Activated T-helper 17 cell treated with anti-CD3 and anti-CD28 coated beads, Interleukin-2, amount 50 U/mL, for 72 hours (primary cell): Measurements from ENCODE around the gene LIN28B. TPM values are rescaled to one million over a fixed set of nuclear protein-coding genes. Genes with fewer than 3 reads are reported as not detected.
"Not testable (repeated sequence)": the region's sequence is repeated elsewhere in the genome, so short reads cannot be mapped to it uniquely, and the experiment has no call there.

ENCODE experiments used
- ATAC-seq: fragments of 150-1000 bp; cut with Tn5 transposase; replicated peaks from 2 replicates; pipeline ENCODE4 v1.10.0; 2021; ENCODE audit warnings: mild to moderate bottlenecking, moderate library complexity
- H3K27ac Mint-ChIP-seq: one replicate; pipeline ENCODE4 v1.8.0; 2022; ENCODE audit warnings: mixed read lengths
- H3K27me3 Mint-ChIP-seq: one replicate; pipeline ENCODE4 v1.8.0; 2022; ENCODE audit warnings: mixed read lengths
- H3K36me3 Mint-ChIP-seq: one replicate; pipeline ENCODE4 v1.8.0; 2022; ENCODE audit warnings: low read depth, mild to moderate bottlenecking, mixed read lengths
- H3K4me1 Mint-ChIP-seq: one replicate; pipeline ENCODE4 v1.8.0; 2022; ENCODE audit warnings: mixed read lengths
- H3K4me3 Mint-ChIP-seq: one replicate; pipeline ENCODE4 v1.8.0; 2022; ENCODE audit warnings: mild to moderate bottlenecking, mixed read lengths
- H3K9me3 Mint-ChIP-seq: one replicate; pipeline ENCODE4 v1.8.0; 2022; ENCODE audit warnings: mixed read lengths
- total RNA-seq, 2 donors: library from RNA; stranded (reverse); gene quantifications; one replicate each; pipeline ENCODE4 v1.2.3, GENCODE V29; 2022

Gene LIN28B
- total RNA-seq, 2 donors from 2014 or later = not detected

DNA sequence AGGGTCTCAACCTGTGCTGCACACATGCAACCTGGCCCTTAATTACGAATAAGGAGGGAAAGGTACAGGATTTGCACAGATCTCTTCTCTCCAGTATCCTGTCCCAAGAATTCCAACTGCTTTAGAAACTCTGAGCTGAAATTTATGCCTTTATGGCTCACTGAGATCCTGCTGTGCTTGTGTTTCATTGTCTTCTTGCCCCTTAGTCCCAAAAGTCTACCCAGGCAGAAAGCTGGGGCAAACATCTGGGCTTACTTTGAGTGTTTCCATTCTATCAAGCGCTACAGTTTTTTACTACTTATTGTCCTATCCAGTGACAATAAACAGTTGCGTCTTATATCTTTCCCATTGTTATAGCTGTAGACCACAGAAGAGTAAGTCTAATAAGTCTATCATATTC, 99.7 kb downstream of the LIN28B start:
- peaks cover 29% of the 10 kb centered on the region for H3K27me3 Mint-ChIP-seq
- H3K36me3 Mint-ChIP-seq = no peaks in the 10 kb centered on the region
- no peaks in the 10 kb centered on the region for H3K4me1 Mint-ChIP-seq
- H3K27ac Mint-ChIP-seq = no peak overlapping the region
- H3K4me3 Mint-ChIP-seq = no peak overlapping the region
- ATAC-seq = no peak
- H3K9me3 Mint-ChIP-seq = no peaks in the 10 kb centered on the region

DNA sequence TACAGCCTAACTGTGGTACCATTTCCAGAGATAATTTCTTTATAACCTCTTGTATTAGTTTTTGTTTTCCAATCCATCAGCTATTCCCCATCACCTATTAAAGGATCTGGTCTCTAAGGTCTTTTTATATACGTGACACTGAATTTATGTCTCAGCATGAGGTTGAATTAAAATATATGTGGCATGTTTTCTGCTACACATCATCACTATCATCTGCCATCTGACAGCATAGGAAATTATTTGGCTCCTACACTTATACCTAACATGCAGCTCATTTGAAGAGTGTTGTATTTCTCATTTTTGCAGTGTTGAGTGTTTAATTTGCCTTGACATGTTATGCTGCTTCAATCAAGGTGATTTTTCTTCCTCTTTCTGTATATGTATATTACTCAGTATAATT, 100.3 kb downstream of the LIN28B start:
- Mint-ChIP-seq H3K9me3 (no peaks in the 10 kb centered on the region), H3K4me1 (no peaks in the 10 kb centered on the region), H3K4me3 (no peak overlapping the region), H3K36me3 (no peaks in the 10 kb centered on the region), H3K27ac (no peak overlapping the region), H3K27me3 (peaks cover 29% of the 10 kb centered on the region)
- no peak for ATAC-seq

DNA sequence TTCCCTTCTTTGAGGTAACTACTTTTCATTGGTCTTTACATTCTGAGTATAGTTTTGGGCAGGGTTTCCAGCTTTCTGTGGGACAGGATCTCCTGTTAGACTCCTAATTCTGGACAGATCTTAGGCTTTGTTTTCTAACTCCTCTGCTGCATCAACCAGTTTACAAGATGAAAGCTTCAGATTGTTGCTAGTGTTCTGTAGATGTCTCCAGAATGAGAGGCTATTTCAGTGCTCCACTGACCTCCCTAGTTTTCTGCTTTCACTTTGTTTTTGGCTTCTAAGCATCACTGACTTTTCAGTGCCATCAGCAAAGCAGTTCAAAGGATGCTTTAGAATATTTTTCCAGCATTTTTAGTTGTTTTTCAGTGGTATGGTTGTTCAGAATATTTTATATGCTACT, 101.4 kb downstream of the LIN28B start:
- peaks cover 33% of the 10 kb centered on the region for H3K27me3 Mint-ChIP-seq
- H3K36me3 Mint-ChIP-seq = no peaks in the 10 kb centered on the region
- no peak overlapping the region for H3K4me3 Mint-ChIP-seq
- ATAC-seq = no peak
- no peak overlapping the region for H3K27ac Mint-ChIP-seq
- no peaks in the 10 kb centered on the region for H3K9me3 Mint-ChIP-seq
- H3K4me1 Mint-ChIP-seq = no peaks in the 10 kb centered on the region

DNA sequence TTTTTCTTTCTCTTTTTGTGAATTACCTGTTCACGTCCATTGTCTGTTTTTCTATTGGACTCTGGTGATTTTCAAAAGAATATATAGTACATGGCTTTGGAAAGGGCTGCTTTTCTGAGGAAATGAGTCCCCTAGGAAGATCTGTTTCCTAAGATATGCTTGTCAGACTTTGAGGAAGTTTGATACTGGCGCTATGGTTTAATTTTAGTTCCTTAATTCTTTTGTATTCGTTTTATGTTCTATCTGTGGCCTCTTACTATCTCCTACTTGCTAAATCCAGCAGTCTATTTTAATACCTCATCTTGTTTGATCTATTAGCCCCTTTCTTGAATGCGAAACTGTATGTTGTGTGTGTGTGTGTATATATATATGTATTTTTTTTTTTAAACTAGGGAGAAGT, 101.9 kb downstream of the LIN28B start:
- H3K4me1 Mint-ChIP-seq = no peaks in the 10 kb centered on the region
- ATAC-seq = no peak
- H3K27me3 Mint-ChIP-seq = peaks cover 35% of the 10 kb centered on the region
- no peak overlapping the region for H3K4me3 Mint-ChIP-seq
- no peaks in the 10 kb centered on the region for H3K9me3 Mint-ChIP-seq
- H3K36me3 Mint-ChIP-seq = no peaks in the 10 kb centered on the region
- H3K27ac Mint-ChIP-seq = no peak overlapping the region

DNA sequence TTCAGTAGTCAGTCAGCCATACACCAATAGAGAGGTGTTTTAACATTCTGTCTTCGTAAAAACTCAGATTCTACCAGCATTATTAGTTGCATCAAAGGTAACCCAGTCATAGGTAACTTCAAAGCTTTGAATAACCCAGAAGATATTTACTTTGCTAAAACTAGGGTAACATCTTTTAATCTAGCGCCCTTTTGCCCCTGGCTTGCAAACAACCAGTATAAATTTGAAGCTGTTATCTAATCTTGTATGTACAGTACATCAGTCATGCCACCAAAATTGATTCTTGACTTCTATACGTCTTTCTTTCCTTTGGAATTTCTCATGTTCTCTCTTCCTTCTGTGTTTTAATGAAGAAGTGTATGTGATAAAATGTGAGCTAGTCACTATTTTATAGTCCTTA, 109.3 kb downstream of the LIN28B start:
- H3K27ac Mint-ChIP-seq = no peak overlapping the region
- H3K9me3 Mint-ChIP-seq = no peaks in the 10 kb centered on the region
- peaks cover 51% of the 10 kb centered on the region for H3K27me3 Mint-ChIP-seq
- ATAC-seq = no peak
- H3K36me3 Mint-ChIP-seq = no peaks in the 10 kb centered on the region
- no peaks in the 10 kb centered on the region for H3K4me1 Mint-ChIP-seq
- H3K4me3 Mint-ChIP-seq = no peak overlapping the region

DNA sequence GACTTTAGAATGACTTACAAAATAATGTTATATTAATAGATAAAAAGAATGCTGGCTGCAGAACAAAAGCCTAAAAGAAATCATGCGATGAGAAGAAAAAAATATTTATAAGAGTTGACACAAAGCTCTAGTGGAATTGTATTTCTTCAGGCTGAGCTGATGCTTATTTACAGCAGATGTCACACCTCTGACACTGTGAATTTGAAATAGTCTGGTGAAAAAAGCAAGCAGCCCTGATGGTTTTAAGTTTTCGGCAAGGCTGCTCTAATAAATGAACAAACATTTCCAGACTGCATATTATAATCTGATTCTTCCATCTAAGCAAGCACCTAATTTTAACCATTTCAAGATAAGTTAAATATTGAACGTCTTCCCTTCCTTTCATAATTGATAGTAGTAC, 109.9 kb downstream of the LIN28B start:
- peaks cover 50% of the 10 kb centered on the region for H3K27me3 Mint-ChIP-seq
- no peaks in the 10 kb centered on the region for H3K4me1 Mint-ChIP-seq
- H3K36me3 Mint-ChIP-seq = no peaks in the 10 kb centered on the region
- H3K27ac Mint-ChIP-seq = no peak overlapping the region
- H3K4me3 Mint-ChIP-seq = no peak overlapping the region
- H3K9me3 Mint-ChIP-seq = no peaks in the 10 kb centered on the region
- ATAC-seq = no peak

DNA sequence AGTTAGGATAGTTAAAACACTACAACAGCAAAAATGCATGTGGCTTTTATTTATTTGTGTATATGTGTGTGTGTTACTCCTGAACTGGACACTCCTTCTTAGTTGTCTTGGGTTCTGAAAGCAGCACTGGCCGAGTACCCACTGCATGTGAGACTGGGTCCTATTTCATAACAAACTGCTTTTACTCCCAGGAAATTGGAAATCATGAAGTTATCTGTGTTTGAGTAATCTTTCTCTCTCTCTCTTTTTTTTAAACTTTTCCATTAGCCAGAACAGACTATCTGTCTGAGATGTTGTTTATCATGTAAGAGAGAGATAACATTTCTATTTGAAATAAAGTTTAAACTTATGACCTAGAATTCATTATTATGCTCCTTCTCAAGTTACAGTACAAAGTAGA, 110.4 kb downstream of the LIN28B start:
- Mint-ChIP-seq H3K9me3 (no peaks in the 10 kb centered on the region), H3K27me3 (peaks cover 46% of the 10 kb centered on the region), H3K4me1 (no peaks in the 10 kb centered on the region), H3K27ac (no peak overlapping the region), H3K4me3 (no peak overlapping the region), H3K36me3 (no peaks in the 10 kb centered on the region)
- no peak for ATAC-seq

DNA sequence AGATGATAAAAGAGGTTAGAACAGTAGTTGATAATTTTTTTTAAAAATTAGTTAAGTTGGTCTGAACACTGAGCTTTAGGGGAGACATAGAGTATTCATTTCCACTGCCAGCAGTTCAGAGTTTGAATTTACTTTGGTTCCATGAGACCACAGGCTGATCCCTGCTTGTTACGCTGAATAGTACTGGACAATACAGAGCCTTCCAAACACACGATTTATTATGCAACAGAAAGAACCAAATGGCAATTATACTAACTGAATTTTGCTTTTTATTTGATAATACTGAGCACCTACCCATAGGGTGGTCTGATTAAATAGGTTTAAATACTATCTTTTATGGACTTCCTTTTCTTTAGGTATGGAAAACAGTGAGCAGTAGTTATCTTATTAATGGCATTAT, 111.5 kb downstream of the LIN28B start:
- Mint-ChIP-seq H3K4me1 (no peaks in the 10 kb centered on the region), H3K27ac (no peak overlapping the region), H3K9me3 (no peaks in the 10 kb centered on the region), H3K4me3 (no peak overlapping the region), H3K36me3 (no peaks in the 10 kb centered on the region), H3K27me3 (peaks cover 42% of the 10 kb centered on the region)
- no peak for ATAC-seq

DNA sequence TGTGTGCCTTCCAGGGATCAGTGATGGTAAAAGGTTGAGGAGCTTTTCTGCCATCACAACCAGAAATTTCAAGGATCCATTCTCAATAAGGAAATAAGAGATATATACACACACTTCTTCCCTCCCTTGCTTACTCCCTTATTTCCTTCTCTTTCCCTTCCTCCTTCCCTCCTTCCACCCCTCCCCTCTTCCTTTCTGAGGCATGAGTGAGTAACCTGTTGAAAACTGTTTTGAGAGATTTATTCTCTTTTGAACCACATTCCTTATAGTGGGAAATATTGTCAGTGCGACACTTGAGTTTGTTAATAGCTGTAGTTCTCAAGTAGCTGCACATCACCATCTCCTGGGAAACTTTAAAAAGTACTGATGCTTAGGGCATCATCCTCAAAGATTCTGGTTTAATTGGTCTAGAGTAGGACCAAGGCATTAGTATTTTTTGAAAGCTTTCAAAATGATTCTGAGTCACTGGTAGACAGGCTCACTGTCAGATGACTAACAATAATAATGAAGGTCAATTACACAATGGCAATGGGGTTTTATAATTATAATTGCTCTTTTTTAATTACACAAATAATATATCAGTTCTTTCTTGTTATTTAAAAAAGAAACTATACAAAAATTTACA, 113.0 kb downstream of the LIN28B start:
- ATAC-seq = no peak
- Mint-ChIP-seq H3K4me1 (no peaks in the 10 kb centered on the region), H3K27me3 (peaks cover 35% of the 10 kb centered on the region), H3K4me3 (no peak overlapping the region), H3K9me3 (no peaks in the 10 kb centered on the region), H3K27ac (no peak overlapping the region), H3K36me3 (no peaks in the 10 kb centered on the region)

DNA sequence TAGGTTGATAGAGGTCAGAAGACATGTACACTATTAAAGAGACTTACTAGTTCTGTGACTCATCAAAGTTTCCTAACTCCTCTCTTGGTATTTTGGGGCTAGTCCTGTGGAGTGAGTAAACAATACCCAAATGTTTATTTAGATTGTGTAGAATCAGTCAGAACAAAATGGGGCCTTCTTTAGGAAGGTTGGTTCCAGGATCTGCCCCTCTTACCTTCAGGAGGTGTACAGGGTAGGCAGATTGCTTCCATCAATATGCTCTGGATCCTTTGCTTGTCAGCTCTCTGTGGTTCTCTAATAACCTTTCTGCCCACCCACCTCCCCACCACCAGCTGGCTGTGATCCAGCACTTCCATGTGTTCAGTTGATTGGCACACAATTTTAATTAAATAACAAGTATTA, 115.9 kb downstream of the LIN28B start:
- no peak overlapping the region for H3K27ac Mint-ChIP-seq
- ATAC-seq = peak; percentile 34
- H3K4me1 Mint-ChIP-seq = no peaks in the 10 kb centered on the region
- H3K9me3 Mint-ChIP-seq = no peaks in the 10 kb centered on the region
- H3K4me3 Mint-ChIP-seq = no peak overlapping the region
- no peaks in the 10 kb centered on the region for H3K36me3 Mint-ChIP-seq
- H3K27me3 Mint-ChIP-seq = peaks cover 15% of the 10 kb centered on the region

DNA sequence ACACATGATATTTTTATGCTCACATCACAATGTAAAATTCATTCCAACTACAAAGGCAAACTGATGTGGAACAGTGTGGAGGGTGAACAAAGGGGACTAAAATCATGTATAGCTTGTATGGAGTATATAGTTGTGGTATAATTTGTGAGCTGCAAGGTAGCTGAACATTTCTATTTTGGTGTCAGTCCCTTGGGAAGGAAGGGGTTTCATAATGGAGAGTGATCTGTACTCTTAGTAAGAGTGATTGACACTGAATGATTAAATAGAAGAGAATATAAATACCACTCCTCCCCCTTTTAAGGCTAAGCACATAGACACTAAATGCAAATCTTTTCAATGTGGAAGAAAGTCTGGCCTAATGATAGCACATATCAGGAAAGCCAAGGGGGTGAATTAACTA, 118.3 kb downstream of the LIN28B start:
- Mint-ChIP-seq H3K27ac (no peak overlapping the region), H3K27me3 (peaks cover 11% of the 10 kb centered on the region), H3K36me3 (no peaks in the 10 kb centered on the region), H3K4me3 (no peak overlapping the region), H3K9me3 (no peaks in the 10 kb centered on the region), H3K4me1 (no peaks in the 10 kb centered on the region)
- ATAC-seq = no peak

DNA sequence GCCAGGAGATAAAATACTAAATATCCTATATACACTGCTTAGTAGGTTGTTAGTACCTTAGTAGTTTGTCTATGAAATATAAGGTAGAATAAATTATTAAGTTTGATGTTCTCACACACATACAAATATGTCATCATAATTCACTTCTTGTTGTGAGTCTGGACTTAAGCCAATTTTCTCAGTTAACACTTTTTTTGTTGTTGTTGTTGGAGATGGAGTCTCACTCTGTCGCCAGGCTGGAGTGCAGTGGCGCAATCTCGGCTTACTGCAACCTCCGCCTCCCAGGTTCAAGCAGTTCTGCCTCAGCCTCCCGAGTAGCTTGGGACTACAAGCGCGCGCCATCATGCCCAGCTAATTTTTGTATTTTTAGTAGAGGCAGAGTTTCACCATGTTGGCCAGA, 119.5 kb downstream of the LIN28B start:
- H3K4me3 Mint-ChIP-seq, H3K36me3 Mint-ChIP-seq, H3K4me1 Mint-ChIP-seq, H3K27me3 Mint-ChIP-seq, ATAC-seq, H3K27ac Mint-ChIP-seq, H3K9me3 Mint-ChIP-seq: not testable (repeated sequence)

DNA sequence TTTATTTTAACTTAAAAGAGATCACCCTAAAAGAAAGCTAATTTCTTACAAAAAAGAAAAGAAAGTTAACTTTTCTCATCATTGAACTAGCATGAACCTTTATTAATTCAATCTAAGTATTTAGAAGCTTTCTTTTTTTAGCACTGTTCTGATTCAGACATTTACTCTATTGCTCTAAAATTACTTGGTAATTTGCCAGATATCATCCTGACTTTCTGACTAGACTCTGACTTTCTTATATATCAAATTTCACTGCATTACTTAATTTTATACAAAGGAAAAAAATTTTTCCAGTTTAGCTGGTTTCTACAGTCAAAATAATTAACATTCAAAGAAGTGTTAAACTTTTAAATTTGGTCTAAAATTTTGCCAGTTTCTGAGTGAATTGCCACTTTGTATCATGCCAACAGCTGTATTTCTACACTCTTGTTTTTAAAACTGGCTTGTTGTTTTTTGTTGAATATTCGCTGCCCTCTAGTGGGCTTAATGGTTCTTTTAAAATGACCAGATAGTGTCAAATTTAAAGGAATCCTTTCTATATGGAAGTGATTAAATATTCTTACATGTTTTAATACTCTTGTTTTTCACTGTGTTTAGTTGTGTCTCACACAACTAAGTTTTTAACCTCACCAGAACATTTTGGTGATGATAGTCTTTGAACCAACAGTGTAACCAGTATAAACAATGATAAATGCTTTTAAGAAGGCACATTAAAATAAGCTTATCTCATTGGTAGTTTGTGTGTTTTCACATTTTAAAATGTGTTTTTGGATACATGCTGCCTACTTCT, 120.9 kb downstream of the LIN28B start:
- H3K27ac Mint-ChIP-seq = no peak overlapping the region
- no peaks in the 10 kb centered on the region for H3K4me1 Mint-ChIP-seq
- no peak for ATAC-seq
- H3K4me3 Mint-ChIP-seq = no peak overlapping the region
- peaks cover 8% of the 10 kb centered on the region for H3K27me3 Mint-ChIP-seq
- H3K36me3 Mint-ChIP-seq = no peaks in the 10 kb centered on the region
- H3K9me3 Mint-ChIP-seq = no peaks in the 10 kb centered on the region

DNA sequence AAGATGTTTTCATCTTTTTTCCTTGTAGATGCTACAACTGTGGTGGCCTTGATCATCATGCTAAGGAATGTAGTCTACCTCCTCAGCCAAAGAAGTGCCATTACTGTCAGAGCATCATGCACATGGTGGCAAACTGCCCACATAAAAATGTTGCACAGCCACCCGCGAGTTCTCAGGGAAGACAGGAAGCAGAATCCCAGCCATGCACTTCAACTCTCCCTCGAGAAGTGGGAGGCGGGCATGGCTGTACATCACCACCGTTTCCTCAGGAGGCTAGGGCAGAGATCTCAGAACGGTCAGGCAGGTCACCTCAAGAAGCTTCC, 121.4 kb downstream of the LIN28B start:
- Mint-ChIP-seq H3K4me3 (no peak overlapping the region), H3K36me3 (no peaks in the 10 kb centered on the region), H3K9me3 (no peaks in the 10 kb centered on the region), H3K4me1 (no peaks in the 10 kb centered on the region), H3K27ac (no peak overlapping the region), H3K27me3 (peaks cover 8% of the 10 kb centered on the region)
- ATAC-seq = no peak

DNA sequence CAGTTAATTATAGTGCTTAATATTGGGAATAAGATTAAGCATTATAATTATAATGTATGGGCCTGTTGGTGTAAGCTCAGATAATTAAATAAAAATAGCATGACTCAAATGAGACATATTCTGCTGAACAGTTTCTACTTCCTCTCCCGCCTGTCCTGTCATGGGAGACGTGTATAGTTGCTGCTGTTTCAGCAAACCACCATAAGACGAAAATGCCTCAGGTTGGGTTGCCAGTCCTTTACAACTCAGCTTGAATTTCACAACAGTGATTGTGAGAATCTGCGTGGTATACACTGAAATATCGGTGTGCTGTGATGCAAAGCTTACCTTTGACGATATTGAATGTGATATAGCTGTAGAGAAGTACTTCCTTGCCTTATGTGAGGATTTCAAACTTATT, 123.4 kb downstream of the LIN28B start:
- no peaks in the 10 kb centered on the region for H3K9me3 Mint-ChIP-seq
- H3K27me3 Mint-ChIP-seq = peaks cover 8% of the 10 kb centered on the region
- ATAC-seq = peak; percentile 43
- H3K4me1 Mint-ChIP-seq = no peaks in the 10 kb centered on the region
- H3K27ac Mint-ChIP-seq = no peak overlapping the region
- H3K36me3 Mint-ChIP-seq = no peaks in the 10 kb centered on the region
- H3K4me3 Mint-ChIP-seq = no peak overlapping the region
